ENCODE measurements around the gene TBX4.
"Not testable (repeated sequence)": the region's sequence is repeated elsewhere in the genome, so short reads cannot be mapped to it uniquely, and the experiment has no call there.

The TBX4 gene

GRCh38 chr17:61441507-61441906 lies 10.7 kb upstream of the TBX4 start:
- Mint-ChIP-seq H3K27me3 (peaks cover 63% of the 10 kb centered on the region), H3K9me3 (peaks cover 9 to 13% of the 10 kb centered on the region in 2 donors)
- DNase-seq, ATAC-seq, H3K4me1 Mint-ChIP-seq, H3K4me3 Mint-ChIP-seq, H3K27ac Mint-ChIP-seq: not testable (repeated sequence)

- Mint-ChIP-seq H3K4me3 (no peak overlapping the region), H3K27me3 (peaks cover 67% of the 10 kb centered on the region), H3K4me1 (peaks cover 6% of the 10 kb centered on the region), H3K27ac (no peak overlapping the region), H3K9me3 (peaks cover 6 to 8% of the 10 kb centered on the region in 2 donors)
- no peak for ATAC-seq
- no peak for DNase-seq
Observed at GRCh38 chr17:61442136-61442775, 10.0 kb upstream of the TBX4 start.

- H3K4me3 Mint-ChIP-seq: no peak overlapping the region
- peaks cover 6% of the 10 kb centered on the region for H3K4me1 Mint-ChIP-seq
- no peak overlapping the region for H3K27ac Mint-ChIP-seq
- DNase-seq (no peak), ATAC-seq (no peak)
- peaks cover 0 to 4% of the 10 kb centered on the region in 2 donors for H3K9me3 Mint-ChIP-seq
- H3K27me3 Mint-ChIP-seq: peaks cover 69% of the 10 kb centered on the region
Observed at GRCh38 chr17:61442878-61443474, 9.2 kb upstream of the TBX4 start.

GRCh38 chr17:61443475-61443882 lies 8.7 kb upstream of the TBX4 start:
- Mint-ChIP-seq H3K9me3 (peaks cover 0 to 4% of the 10 kb centered on the region in 2 donors), H3K27me3 (peaks cover 73% of the 10 kb centered on the region), H3K27ac (no peak overlapping the region), H3K4me1 (peaks cover 6% of the 10 kb centered on the region), H3K4me3 (no peak overlapping the region)
- no peak for DNase-seq
- ATAC-seq: no peak

- H3K27ac Mint-ChIP-seq: no peak overlapping the region
- DNase-seq: no peak
- H3K27me3 Mint-ChIP-seq: peaks cover 71% of the 10 kb centered on the region
- H3K4me3 Mint-ChIP-seq: no peak overlapping the region
- peaks cover 6% of the 10 kb centered on the region for H3K4me1 Mint-ChIP-seq
- no peak for ATAC-seq
- H3K9me3 Mint-ChIP-seq: peaks cover 0 to 1% of the 10 kb centered on the region in 2 donors
Observed at GRCh38 chr17:61444075-61444474, 8.1 kb upstream of the TBX4 start.

- DNase-seq: no peak
- ATAC-seq: no peak
- Mint-ChIP-seq H3K4me1 (peaks cover 6% of the 10 kb centered on the region), H3K27me3 (peaks cover 71% of the 10 kb centered on the region), H3K9me3 (no peaks in the 10 kb centered on the region), H3K4me3 (no peak overlapping the region), H3K27ac (no peak overlapping the region)
Observed at GRCh38 chr17:61444831-61445230, 7.4 kb upstream of the TBX4 start.

- Mint-ChIP-seq H3K27me3 (peaks cover 74% of the 10 kb centered on the region), H3K9me3 (no peaks in the 10 kb centered on the region), H3K4me1 (peaks cover 7% of the 10 kb centered on the region), H3K27ac (no peak overlapping the region), H3K4me3 (no peak overlapping the region)
- no peak for DNase-seq
- ATAC-seq: no peak
Observed at GRCh38 chr17:61447358-61447757, 4.9 kb upstream of the TBX4 start.

GRCh38 chr17:61448042-61448441 lies 4.2 kb upstream of the TBX4 start:
- no peaks in the 10 kb centered on the region for H3K9me3 Mint-ChIP-seq

GRCh38 chr17:61449140-61449539 lies 3.1 kb upstream of the TBX4 start:
- not testable (repeated sequence) for H3K4me3 Mint-ChIP-seq, H3K9me3 Mint-ChIP-seq, ATAC-seq, H3K27ac Mint-ChIP-seq, DNase-seq
- Mint-ChIP-seq H3K4me1 (peaks cover 16% of the 10 kb centered on the region), H3K27me3 (peaks cover 84% of the 10 kb centered on the region)

More at GRCh38 chr17:61448042-61448441, 4.2 kb upstream of the TBX4 start:
- Mint-ChIP-seq H3K27me3 (peaks cover 74% of the 10 kb centered on the region), H3K4me1 (peaks cover 12% of the 10 kb centered on the region), H3K27ac (no peak overlapping the region), H3K4me3 (no peak overlapping the region)
- no peak for ATAC-seq
- DNase-seq: no peak

GRCh38 chr17:61449707-61450640 lies 2.2 kb upstream of the TBX4 start:
- no peak overlapping the region for H3K4me3 Mint-ChIP-seq
- peaks cover 84% of the 10 kb centered on the region for H3K27me3 Mint-ChIP-seq
- H3K9me3 Mint-ChIP-seq: no peaks in the 10 kb centered on the region
- ATAC-seq: no peak
- H3K4me1 Mint-ChIP-seq: peaks cover 24% of the 10 kb centered on the region
- no peak for DNase-seq
- no peak overlapping the region for H3K27ac Mint-ChIP-seq

GRCh38 chr17:61450641-61451537 lies 1.3 kb upstream of the TBX4 start:
- DNase-seq (no peak), ATAC-seq (no peak)
- Mint-ChIP-seq H3K27ac (no peak overlapping the region), H3K27me3 (peaks cover 90% of the 10 kb centered on the region), H3K4me3 (peak overlapping the region; percentile 41 to 54), H3K4me1 (peaks cover 33% of the 10 kb centered on the region), H3K9me3 (no peaks in the 10 kb centered on the region)

- ATAC-seq (peak; percentile 46), DNase-seq (no peak)
- H3K4me3 Mint-ChIP-seq: peak overlapping the region in 1 of 2 donors; percentile 35
- H3K27me3 Mint-ChIP-seq: peaks cover 93% of the 10 kb centered on the region
- peaks cover 34% of the 10 kb centered on the region for H3K4me1 Mint-ChIP-seq
- H3K27ac Mint-ChIP-seq: no peak overlapping the region
- no peaks in the 10 kb centered on the region for H3K9me3 Mint-ChIP-seq
Observed at GRCh38 chr17:61451538-61452300, 503 bp upstream of the TBX4 start.

GRCh38 chr17:61453566-61454380 lies 1.6 kb downstream of the TBX4 start:
- DNase-seq (no peak), ATAC-seq (no peak)
- H3K4me3 Mint-ChIP-seq: peak overlapping the region; percentile 37 to 80
- H3K9me3 Mint-ChIP-seq: no peaks in the 10 kb centered on the region
- H3K4me1 Mint-ChIP-seq: peaks cover 51% of the 10 kb centered on the region
- H3K27ac Mint-ChIP-seq: peak overlapping the region in 1 of 2 donors; percentile 59
- peaks cover 98% of the 10 kb centered on the region for H3K27me3 Mint-ChIP-seq

All from stimulated activated naive CD8-positive, alpha-beta T cell treated with anti-CD3 and anti-CD28 coated beads, Interleukin-15, amount 100 ng/mL, for 72 hours (primary cell).